ENCODE measurements around the gene ATG14.
A peak's percentile ranks its signal among the peaks of the same experiment; 100 is the strongest.
"Not testable (repeated sequence)": the region's sequence is repeated elsewhere in the genome, so short reads cannot be mapped to it uniquely, and the experiment has no call there.

The ATG14 gene

GRCh38 chr14:55386037-55386808, 25.4 kb downstream of the ATG14 start:
- no peak for DNase-seq (ENCODE audit: low read depth in 3 of 3)

GRCh38 chr14:55384536-55384935, 27.1 kb downstream of the ATG14 start:
- no peak for DNase-seq (ENCODE audit: low read depth in 3 of 3)

- DNase-seq (ENCODE audit: low read depth in 3 of 3): no peak
Measured at GRCh38 chr14:55383541-55384140, 28.0 kb downstream of the ATG14 start.

- not testable (repeated sequence) for DNase-seq (ENCODE audit: low read depth in 3 of 3)
Measured at GRCh38 chr14:55383056-55383466, 28.6 kb downstream of the ATG14 start.

GRCh38 chr14:55382483-55382882, 29.1 kb downstream of the ATG14 start:
- no peak for DNase-seq (ENCODE audit: low read depth in 3 of 3)

- no peak for DNase-seq (ENCODE audit: low read depth in 3 of 3)
Measured at GRCh38 chr14:55381561-55381960, 30.1 kb downstream of the ATG14 start.

GRCh38 chr14:55381040-55381439, 30.6 kb downstream of the ATG14 start:
- no peak for DNase-seq (ENCODE audit: low read depth in 3 of 3)

GRCh38 chr14:55377236-55377635, 34.4 kb downstream of the ATG14 start:
- DNase-seq (ENCODE audit: low read depth in 3 of 3): no peak

GRCh38 chr14:55374771-55375170, 36.9 kb downstream of the ATG14 start:
- DNase-seq (ENCODE audit: low read depth in 3 of 3): no peak

- peak in 1 of 3 experiments; percentile 33 for DNase-seq (ENCODE audit: low read depth in 3 of 3)
Measured at GRCh38 chr14:55373784-55374705, 37.6 kb downstream of the ATG14 start.

- no peak for DNase-seq (ENCODE audit: low read depth in 3 of 3)
Measured at GRCh38 chr14:55372825-55373224, 38.8 kb downstream of the ATG14 start.

GRCh38 chr14:55372423-55372822, 39.2 kb downstream of the ATG14 start:
- no peak for DNase-seq (ENCODE audit: low read depth in 3 of 3)

- DNase-seq (ENCODE audit: low read depth in 3 of 3): no peak
Measured at GRCh38 chr14:55370883-55371455, 40.7 kb downstream of the ATG14 start.

- DNase-seq (ENCODE audit: low read depth in 3 of 3): no peak
Measured at GRCh38 chr14:55366271-55366670, 45.4 kb downstream of the ATG14 start.

- DNase-seq (ENCODE audit: low read depth in 3 of 3): no peak
Measured at GRCh38 chr14:55361190-55361589, 50.4 kb downstream of the ATG14 start.

- DNase-seq (ENCODE audit: low read depth in 3 of 3): no peak
Measured at GRCh38 chr14:55359307-55359706, 52.3 kb downstream of the ATG14 start.

GRCh38 chr14:55356913-55357312, 54.7 kb downstream of the ATG14 start:
- DNase-seq (ENCODE audit: low read depth in 3 of 3): no peak

GRCh38 chr14:55355922-55356321, 55.7 kb downstream of the ATG14 start:
- no peak for DNase-seq (ENCODE audit: low read depth in 3 of 3)

GRCh38 chr14:55354500-55354899, 57.1 kb downstream of the ATG14 start:
- DNase-seq (ENCODE audit: low read depth in 3 of 3): peak; percentile 24 to 44 (median 38)

GRCh38 chr14:55353686-55354467, 57.8 kb downstream of the ATG14 start:
- DNase-seq (ENCODE audit: low read depth in 3 of 3): no peak

- DNase-seq (ENCODE audit: low read depth in 3 of 3): no peak
Measured at GRCh38 chr14:55352201-55352600, 59.4 kb downstream of the ATG14 start.
